NCI-H2081 (cell line): Measurements from ENCODE around the gene TEDDM1.

Experiments
- DNase-seq, 2 experiments: peaks; one replicate each; lab custom pipeline; 2025; lab: John Stamatoyannopoulos, UW

The TEDDM1 gene

GRCh38 chr1:182406012-182406411, 5.5 kb upstream of the TEDDM1 start:
- DNase-seq: no peak

- DNase-seq: no peak
These were observed 5.1 kb upstream of the TEDDM1 start for GRCh38 chr1:182405578-182405977.

- DNase-seq: no peak
These were observed 4.3 kb upstream of the TEDDM1 start for GRCh38 chr1:182404781-182405180.

- DNase-seq: no peak
These were observed 2.6 kb downstream of the TEDDM1 start for GRCh38 chr1:182397653-182398393.

GRCh38 chr1:182395906-182396305, 4.6 kb downstream of the TEDDM1 start:
- DNase-seq: no peak

GRCh38 chr1:182394055-182394775, 6.3 kb downstream of the TEDDM1 start:
- DNase-seq: no peak

GRCh38 chr1:182392050-182393028, 8.1 kb downstream of the TEDDM1 start:
- DNase-seq: peak; percentile 46 to 63

GRCh38 chr1:182391362-182392049, 9.0 kb downstream of the TEDDM1 start, which contains the start of gene GLUL:
Gene GLUL (minus strand): TSS chr1:182391790. CDS start chr1:182388737, 3,053 bp downstream.
- peak; percentile 92 to 93 for DNase-seq

- DNase-seq: peak; percentile 87
These were observed 9.5 kb downstream of the TEDDM1 start for GRCh38 chr1:182391028-182391361.

GRCh38 chr1:182389619-182390047, 10.8 kb downstream of the TEDDM1 start:
- DNase-seq: no peak

- no peak for DNase-seq
These were observed 11.9 kb downstream of the TEDDM1 start for GRCh38 chr1:182388392-182389134.

- DNase-seq: no peak
These were observed 12.9 kb downstream of the TEDDM1 start for GRCh38 chr1:182387566-182387965.

- no peak for DNase-seq
These were observed 13.5 kb downstream of the TEDDM1 start for GRCh38 chr1:182386980-182387379.

GRCh38 chr1:182385885-182386853, 14.3 kb downstream of the TEDDM1 start:
- no peak for DNase-seq

- no peak for DNase-seq
These were observed 16.0 kb downstream of the TEDDM1 start for GRCh38 chr1:182384387-182384960.

GRCh38 chr1:182383934-182384333, 16.5 kb downstream of the TEDDM1 start:
- no peak for DNase-seq

GRCh38 chr1:182383037-182383661, 17.3 kb downstream of the TEDDM1 start:
- no peak for DNase-seq

GRCh38 chr1:182381962-182382819, 18.3 kb downstream of the TEDDM1 start:
- no peak for DNase-seq
